HEK293 (cell line): Measurements from ENCODE around the gene COL9A3.

ENCODE experiments used
- CTCF ChIA-PET: fragments of 350-600 bp; formaldehyde crosslinking; extraction: SDS; loops from one replicate; lab custom pipeline; 2021; ENCODE audit warnings: antibody characterized with exemption; lab: Yijun Ruan, JAX
- POLR2A ChIA-PET: fragments of 300-600 bp; formaldehyde crosslinking; extraction: SDS; loops from one replicate; lab custom pipeline; 2020; ENCODE audit warnings: antibody characterized with exemption, inconsistent platforms; lab: Yijun Ruan, JAX
- H3K27ac ChIP-seq: fragments of 200-500 bp; sonication (Bioruptor generic); 2 replicates; pipeline ENCODE4 v1.5.1; 2014; ENCODE audit warnings: low read depth, low read length, control low read depth, inconsistent platforms; ENCODE audit errors: extremely low read depth
- H3K36me3 ChIP-seq, 2 experiments: fragments of 200-500 bp in 1 of 2; sonication (Bioruptor generic) in 1 of 2; 1 replicate in 1 of 2; 2 replicates in 1 of 2; pipeline ENCODE4 v1.5.1; 2014 to 2017; ENCODE audit warnings: inconsistent platforms in 2 of 2, low read length in 2 of 2; ENCODE audit not compliant: control insufficient read depth in 2 of 2, insufficient read depth in 1 of 2
- H3K4me1 ChIP-seq: fragments of 200-500 bp; sonication (Bioruptor generic); 2 replicates; pipeline ENCODE4 v1.5.1; 2014; ENCODE audit warnings: mild to moderate bottlenecking, low read length, inconsistent platforms; ENCODE audit not compliant: control insufficient read depth, insufficient read depth
- H3K4me3 ChIP-seq: 2 replicates; pipeline ENCODE4 v1.5.1; 2011; ENCODE audit warnings: low read depth, mild to moderate bottlenecking, control low read depth, low read length, moderate library complexity
- H3K9me3 ChIP-seq: fragments of 200-500 bp; sonication (Bioruptor generic); 2 replicates; pipeline ENCODE4 v1.5.1; 2014; ENCODE audit warnings: low read depth, low read length, inconsistent platforms; ENCODE audit not compliant: control insufficient read depth, insufficient read depth
- GLI2 ChIP-seq: fragments of 450-650 bp; formaldehyde crosslinking; IDR thresholded peaks from 2 replicates; pipeline ENCODE4; 2017; ENCODE audit warnings: missing biosample characterization, missing genetic modification characterization, low read depth, borderline replicate concordance
- GLIS1 ChIP-seq: fragments of 450-650 bp; formaldehyde crosslinking; IDR thresholded peaks from 2 replicates; pipeline ENCODE4 v1.5.1; 2016; ENCODE audit warnings: missing biosample characterization, missing genetic modification characterization
- GLIS2 ChIP-seq: fragments of 450-650 bp; formaldehyde crosslinking; IDR thresholded peaks from 2 replicates; pipeline ENCODE4 v1.5.1; 2016; ENCODE audit warnings: missing biosample characterization, missing genetic modification characterization
- HOXC10 ChIP-seq: sonication (generic); formaldehyde crosslinking; IDR thresholded peaks from 2 replicates; pipeline ENCODE4 v1.8.1; 2023; ENCODE audit warnings: mild to moderate bottlenecking, missing genetic modification reagents
- ZNF138 ChIP-seq: fragments of 450-650 bp; formaldehyde crosslinking; IDR thresholded peaks from 2 replicates; pipeline ENCODE4 v1.5.1; 2016; ENCODE audit warnings: missing biosample characterization, missing genetic modification characterization, borderline replicate concordance
- ZNF157 ChIP-seq: fragments of 450-650 bp; formaldehyde crosslinking; IDR thresholded peaks from 2 replicates; pipeline ENCODE4 v1.5.1; 2016; ENCODE audit warnings: missing biosample characterization, missing genetic modification characterization
- ZNF169 ChIP-seq: fragments of 450-650 bp; formaldehyde crosslinking; IDR thresholded peaks from 2 replicates; pipeline ENCODE4 v1.5.1; 2016; ENCODE audit warnings: missing biosample characterization, missing genetic modification characterization
- ZNF248 ChIP-seq: fragments of 450-650 bp; formaldehyde crosslinking; IDR thresholded peaks from 2 replicates; pipeline ENCODE4 v1.5.1; 2017; ENCODE audit warnings: missing biosample characterization, missing genetic modification characterization
- ZNF324 ChIP-seq: fragments of 450-650 bp; formaldehyde crosslinking; IDR thresholded peaks from 2 replicates; pipeline ENCODE4 v1.5.1; 2016; ENCODE audit warnings: missing biosample characterization, missing genetic modification characterization
- ZNF37A ChIP-seq: fragments of 450-650 bp; IDR thresholded peaks from 2 replicates; pipeline ENCODE4 v1.5.1; 2018; ENCODE audit warnings: missing biosample characterization, missing genetic modification characterization
- ZNF426 ChIP-seq: fragments of 450-650 bp; formaldehyde crosslinking; IDR thresholded peaks from 2 replicates; pipeline ENCODE4 v1.5.1; 2017; ENCODE audit warnings: missing biosample characterization, missing genetic modification characterization, mild to moderate bottlenecking, inconsistent platforms, moderate library complexity
- ZNF510 ChIP-seq: fragments of 450-650 bp; formaldehyde crosslinking; IDR thresholded peaks from 2 replicates; pipeline ENCODE4 v1.5.1; 2018; ENCODE audit warnings: mild to moderate bottlenecking, missing genetic modification characterization, missing biosample characterization; ENCODE audit not compliant: insufficient replicate concordance
- ZNF555 ChIP-seq: fragments of 450-650 bp; formaldehyde crosslinking; conservative IDR thresholded peaks from 2 replicates; pipeline ENCODE4 v1.5.1; 2017; ENCODE audit warnings: missing biosample characterization, mild to moderate bottlenecking, missing genetic modification characterization, inconsistent platforms
- ZNF585B ChIP-seq: fragments of 450-650 bp; formaldehyde crosslinking; IDR thresholded peaks from 2 replicates; pipeline ENCODE4 v1.5.1; 2016; ENCODE audit warnings: missing biosample characterization, missing genetic modification characterization
- ZNF658 ChIP-seq: fragments of 450-650 bp; formaldehyde crosslinking; IDR thresholded peaks from 2 replicates; pipeline ENCODE4; 2016; ENCODE audit warnings: missing biosample characterization, missing genetic modification characterization
- ZNF837 ChIP-seq: fragments of 450-650 bp; formaldehyde crosslinking; IDR thresholded peaks from 2 replicates; pipeline ENCODE4 v1.5.1; 2016; ENCODE audit warnings: missing biosample characterization, missing genetic modification characterization
- TF ChIP-seq, protein P1 (sequence below): fragments of 450-650 bp; formaldehyde crosslinking; IDR thresholded peaks from 2 replicates; pipeline ENCODE4 v1.5.1; 2016; ENCODE audit warnings: missing biosample characterization, missing genetic modification characterization
- TF ChIP-seq, protein P2 (sequence below): fragments of 450-650 bp; formaldehyde crosslinking; IDR thresholded peaks from 2 replicates; pipeline ENCODE4 v1.5.1; 2016; ENCODE audit warnings: missing biosample characterization, missing genetic modification characterization
- TF ChIP-seq, protein P3 (sequence below): fragments of 450-650 bp; formaldehyde crosslinking; IDR thresholded peaks from 2 replicates; pipeline ENCODE4 v1.5.1; 2017; ENCODE audit warnings: missing biosample characterization, missing genetic modification characterization
- TF ChIP-seq, protein P4 (sequence below): fragments of 450-650 bp; formaldehyde crosslinking; IDR thresholded peaks from 2 replicates; pipeline ENCODE4 v1.5.1; 2017; ENCODE audit warnings: missing biosample characterization, missing genetic modification characterization
- TF ChIP-seq, protein P5 (sequence below): fragments of 450-650 bp; formaldehyde crosslinking; IDR thresholded peaks from 2 replicates; pipeline ENCODE4 v1.5.1; 2016; ENCODE audit warnings: missing biosample characterization, missing genetic modification characterization

The COL9A3 gene

GRCh38 chr20:62872184-62872847, 55.5 kb downstream of the COL9A3 start:
- Histone ChIP-seq H3K4me1 (no peaks in the 10 kb centered on the region), H3K9me3 (no peaks in the 10 kb centered on the region), H3K4me3 (no peak overlapping the region), H3K27ac (no peak overlapping the region), H3K36me3 (no peaks in the 10 kb centered on the region)
- ChIA-PET POLR2A (interaction anchor here (0.6 to 0.9 kb wide), 2 partner anchors 11 to 17 kb away, joined by 3 to 5 read pairs; no protein-coding TSS in a partner anchor), CTCF (interaction anchor here (1.2 to 1.8 kb wide), 3 partner anchors 27 to 50 kb away, joined by 5 to 8 read pairs (median 5); no protein-coding TSS in a partner anchor)
- no peak for TF ChIP-seq ZNF510
- TF ChIP-seq ZNF138 (tag by site-specific recombination) = no peak
- no peak for TF ChIP-seq ZNF169 (tag by site-specific recombination)
- TF ChIP-seq ZNF157 (tag by site-specific recombination) = no peak
- TF ChIP-seq, protein P1, sequence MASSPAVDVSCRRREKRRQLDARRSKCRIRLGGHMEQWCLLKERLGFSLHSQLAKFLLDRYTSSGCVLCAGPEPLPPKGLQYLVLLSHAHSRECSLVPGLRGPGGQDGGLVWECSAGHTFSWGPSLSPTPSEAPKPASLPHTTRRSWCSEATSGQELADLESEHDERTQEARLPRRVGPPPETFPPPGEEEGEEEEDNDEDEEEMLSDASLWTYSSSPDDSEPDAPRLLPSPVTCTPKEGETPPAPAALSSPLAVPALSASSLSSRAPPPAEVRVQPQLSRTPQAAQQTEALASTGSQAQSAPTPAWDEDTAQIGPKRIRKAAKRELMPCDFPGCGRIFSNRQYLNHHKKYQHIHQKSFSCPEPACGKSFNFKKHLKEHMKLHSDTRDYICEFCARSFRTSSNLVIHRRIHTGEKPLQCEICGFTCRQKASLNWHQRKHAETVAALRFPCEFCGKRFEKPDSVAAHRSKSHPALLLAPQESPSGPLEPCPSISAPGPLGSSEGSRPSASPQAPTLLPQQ (tag by site-specific recombination) = no peak
- TF ChIP-seq ZNF248 (tag by site-specific recombination) = no peak
- TF ChIP-seq, protein P2, sequence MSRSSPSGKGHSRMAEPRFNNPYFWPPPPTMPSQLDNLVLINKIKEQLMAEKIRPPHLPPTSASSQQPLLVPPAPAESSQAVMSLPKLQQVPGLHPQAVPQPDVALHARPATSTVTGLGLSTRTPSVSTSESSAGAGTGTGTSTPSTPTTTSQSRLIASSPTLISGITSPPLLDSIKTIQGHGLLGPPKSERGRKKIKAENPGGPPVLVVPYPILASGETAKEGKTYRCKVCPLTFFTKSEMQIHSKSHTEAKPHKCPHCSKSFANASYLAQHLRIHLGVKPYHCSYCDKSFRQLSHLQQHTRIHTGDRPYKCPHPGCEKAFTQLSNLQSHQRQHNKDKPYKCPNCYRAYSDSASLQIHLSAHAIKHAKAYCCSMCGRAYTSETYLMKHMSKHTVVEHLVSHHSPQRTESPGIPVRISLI (tag by site-specific recombination) = no peak
- TF ChIP-seq, protein P3, sequence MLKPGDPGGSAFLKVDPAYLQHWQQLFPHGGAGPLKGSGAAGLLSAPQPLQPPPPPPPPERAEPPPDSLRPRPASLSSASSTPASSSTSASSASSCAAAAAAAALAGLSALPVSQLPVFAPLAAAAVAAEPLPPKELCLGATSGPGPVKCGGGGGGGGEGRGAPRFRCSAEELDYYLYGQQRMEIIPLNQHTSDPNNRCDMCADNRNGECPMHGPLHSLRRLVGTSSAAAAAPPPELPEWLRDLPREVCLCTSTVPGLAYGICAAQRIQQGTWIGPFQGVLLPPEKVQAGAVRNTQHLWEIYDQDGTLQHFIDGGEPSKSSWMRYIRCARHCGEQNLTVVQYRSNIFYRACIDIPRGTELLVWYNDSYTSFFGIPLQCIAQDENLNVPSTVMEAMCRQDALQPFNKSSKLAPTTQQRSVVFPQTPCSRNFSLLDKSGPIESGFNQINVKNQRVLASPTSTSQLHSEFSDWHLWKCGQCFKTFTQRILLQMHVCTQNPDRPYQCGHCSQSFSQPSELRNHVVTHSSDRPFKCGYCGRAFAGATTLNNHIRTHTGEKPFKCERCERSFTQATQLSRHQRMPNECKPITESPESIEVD = no peak
- TF ChIP-seq ZNF585B (tag by site-specific recombination) = no peak
- no peak for TF ChIP-seq ZNF37A (tag by site-specific recombination)
- no peak for TF ChIP-seq GLI2 (tag by site-specific recombination)

GRCh38 chr20:62872862-62873261, 56.0 kb downstream of the COL9A3 start:
- no peak overlapping the region for H3K4me3 ChIP-seq
- H3K36me3 ChIP-seq = no peaks in the 10 kb centered on the region
- H3K27ac ChIP-seq = no peak overlapping the region
- ChIA-PET POLR2A (no interaction called here), CTCF (interaction anchor here (0.8 to 1.8 kb wide), 6 partner anchors 12 to 50 kb away, joined by 3 to 8 read pairs (median 5); no protein-coding TSS in a partner anchor)
- H3K4me1 ChIP-seq = no peaks in the 10 kb centered on the region
- H3K9me3 ChIP-seq = no peaks in the 10 kb centered on the region
- TF ChIP-seq ZNF426 (tag by site-specific recombination) = no peak
- TF ChIP-seq HOXC10 = no peak
- TF ChIP-seq GLIS1 = no peak
- no peak for TF ChIP-seq ZNF837 (tag by site-specific recombination)
- TF ChIP-seq, all 188 proteins: peak for 0

DNA sequence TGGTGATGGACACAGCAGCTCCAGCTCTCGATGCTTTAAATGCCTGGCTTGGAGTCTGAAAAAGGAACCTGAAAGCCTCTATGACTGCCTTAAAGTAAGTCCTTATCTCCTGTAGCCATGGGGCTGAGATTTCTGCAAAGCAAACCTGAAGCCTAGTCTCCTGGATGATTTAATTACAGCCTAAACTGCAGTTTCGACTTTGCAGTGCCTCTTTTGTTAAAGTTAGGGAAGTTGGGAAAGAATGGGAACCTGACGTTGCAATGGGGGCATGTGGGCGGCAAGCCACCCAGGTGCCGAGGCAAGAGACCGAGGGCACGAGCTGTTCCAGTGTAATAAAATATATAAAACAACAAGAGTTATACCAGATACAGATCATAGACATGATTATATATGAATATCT, 56.4 kb downstream of the COL9A3 start:
- Histone ChIP-seq H3K4me1 (no peaks in the 10 kb centered on the region), H3K4me3 (no peak overlapping the region), H3K27ac (no peak overlapping the region), H3K9me3 (no peaks in the 10 kb centered on the region), H3K36me3 (no peaks in the 10 kb centered on the region)
- ChIA-PET POLR2A (interaction anchor here (0.8 to 0.9 kb wide), 2 partner anchors 12 to 48 kb away, joined by 3 read pairs; partner anchors contain the start of gene TCFL5), CTCF (interaction anchor here (0.8 to 1.8 kb wide), 7 partner anchors 12 to 51 kb away, joined by 3 to 8 read pairs (median 5); no protein-coding TSS in a partner anchor)
- TF ChIP-seq ZNF324 (no peak), ZNF658 (no peak), ZNF555 (tag by site-specific recombination) (no peak), GLIS2 (tag by site-specific recombination) (no peak)
- TF ChIP-seq, protein P4, sequence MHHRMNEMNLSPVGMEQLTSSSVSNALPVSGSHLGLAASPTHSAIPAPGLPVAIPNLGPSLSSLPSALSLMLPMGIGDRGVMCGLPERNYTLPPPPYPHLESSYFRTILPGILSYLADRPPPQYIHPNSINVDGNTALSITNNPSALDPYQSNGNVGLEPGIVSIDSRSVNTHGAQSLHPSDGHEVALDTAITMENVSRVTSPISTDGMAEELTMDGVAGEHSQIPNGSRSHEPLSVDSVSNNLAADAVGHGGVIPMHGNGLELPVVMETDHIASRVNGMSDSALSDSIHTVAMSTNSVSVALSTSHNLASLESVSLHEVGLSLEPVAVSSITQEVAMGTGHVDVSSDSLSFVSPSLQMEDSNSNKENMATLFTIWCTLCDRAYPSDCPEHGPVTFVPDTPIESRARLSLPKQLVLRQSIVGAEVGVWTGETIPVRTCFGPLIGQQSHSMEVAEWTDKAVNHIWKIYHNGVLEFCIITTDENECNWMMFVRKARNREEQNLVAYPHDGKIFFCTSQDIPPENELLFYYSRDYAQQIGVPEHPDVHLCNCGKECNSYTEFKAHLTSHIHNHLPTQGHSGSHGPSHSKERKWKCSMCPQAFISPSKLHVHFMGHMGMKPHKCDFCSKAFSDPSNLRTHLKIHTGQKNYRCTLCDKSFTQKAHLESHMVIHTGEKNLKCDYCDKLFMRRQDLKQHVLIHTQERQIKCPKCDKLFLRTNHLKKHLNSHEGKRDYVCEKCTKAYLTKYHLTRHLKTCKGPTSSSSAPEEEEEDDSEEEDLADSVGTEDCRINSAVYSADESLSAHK (tag by site-specific recombination) = no peak
- TF ChIP-seq, protein P5, sequence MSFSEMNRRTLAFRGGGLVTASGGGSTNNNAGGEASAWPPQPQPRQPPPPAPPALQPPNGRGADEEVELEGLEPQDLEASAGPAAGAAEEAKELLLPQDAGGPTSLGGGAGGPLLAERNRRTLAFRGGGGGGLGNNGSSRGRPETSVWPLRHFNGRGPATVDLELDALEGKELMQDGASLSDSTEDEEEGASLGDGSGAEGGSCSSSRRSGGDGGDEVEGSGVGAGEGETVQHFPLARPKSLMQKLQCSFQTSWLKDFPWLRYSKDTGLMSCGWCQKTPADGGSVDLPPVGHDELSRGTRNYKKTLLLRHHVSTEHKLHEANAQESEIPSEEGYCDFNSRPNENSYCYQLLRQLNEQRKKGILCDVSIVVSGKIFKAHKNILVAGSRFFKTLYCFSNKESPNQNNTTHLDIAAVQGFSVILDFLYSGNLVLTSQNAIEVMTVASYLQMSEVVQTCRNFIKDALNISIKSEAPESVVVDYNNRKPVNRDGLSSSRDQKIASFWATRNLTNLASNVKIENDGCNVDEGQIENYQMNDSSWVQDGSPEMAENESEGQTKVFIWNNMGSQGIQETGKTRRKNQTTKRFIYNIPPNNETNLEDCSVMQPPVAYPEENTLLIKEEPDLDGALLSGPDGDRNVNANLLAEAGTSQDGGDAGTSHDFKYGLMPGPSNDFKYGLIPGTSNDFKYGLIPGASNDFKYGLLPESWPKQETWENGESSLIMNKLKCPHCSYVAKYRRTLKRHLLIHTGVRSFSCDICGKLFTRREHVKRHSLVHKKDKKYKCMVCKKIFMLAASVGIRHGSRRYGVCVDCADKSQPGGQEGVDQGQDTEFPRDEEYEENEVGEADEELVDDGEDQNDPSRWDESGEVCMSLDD (tag by site-specific recombination) = no peak
